C4-2B (cell line): Measurements from ENCODE around the gene ADGB.

ENCODE experiments used
- CTCF ChIP-seq: fragments of 450-650 bp; conservative IDR thresholded peaks from 2 replicates; pipeline ENCODE4 v1.5.1; 2017; ENCODE audit warnings: mild to moderate bottlenecking
- ZFX ChIP-seq: fragments of 450-650 bp; IDR thresholded peaks from 2 replicates; pipeline ENCODE4 v1.6.1; 2017

DNA sequence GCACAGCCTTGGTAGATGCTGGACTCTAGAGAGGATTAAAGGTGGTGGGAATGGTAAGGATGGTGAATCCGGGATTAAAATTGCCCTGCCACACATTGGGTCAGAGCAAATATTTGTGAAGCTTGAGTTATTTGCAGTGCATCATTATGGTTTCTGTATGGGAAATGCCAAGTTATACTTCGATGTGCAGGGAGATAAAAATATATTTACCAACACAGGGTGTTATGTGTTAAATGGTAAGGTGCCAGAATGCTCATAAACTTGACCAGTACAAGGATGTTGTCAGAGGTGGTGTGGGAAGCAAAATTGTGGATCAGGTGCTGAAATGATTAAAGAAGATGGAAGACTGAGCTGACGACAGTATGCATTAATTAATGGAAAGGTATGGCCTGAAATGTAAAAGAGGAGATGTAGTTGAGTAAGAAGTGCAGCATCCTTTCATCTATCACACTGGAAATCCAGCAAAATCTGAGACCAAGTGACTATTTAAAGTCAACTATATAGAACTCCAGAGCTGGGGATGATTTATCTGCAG, 262.3 kb downstream of the ADGB start:
- no peak for TF ChIP-seq CTCF
- TF ChIP-seq ZFX, result no peak
